ENCODE data around the gene WIPF3. TPM values are rescaled to one million over a fixed set of nuclear protein-coding genes. Genes with fewer than 3 reads are reported as not detected.

WIPF3 gene
- total RNA-seq = not detected

GRCh38 chr7:29806208-29806994, at the start of gene WIPF3:
Gene WIPF3 (plus strand): TSS chr7:29806508. CDS start chr7:29834725, 28,217 bp downstream.
- no peak for DNase-seq

DNA sequence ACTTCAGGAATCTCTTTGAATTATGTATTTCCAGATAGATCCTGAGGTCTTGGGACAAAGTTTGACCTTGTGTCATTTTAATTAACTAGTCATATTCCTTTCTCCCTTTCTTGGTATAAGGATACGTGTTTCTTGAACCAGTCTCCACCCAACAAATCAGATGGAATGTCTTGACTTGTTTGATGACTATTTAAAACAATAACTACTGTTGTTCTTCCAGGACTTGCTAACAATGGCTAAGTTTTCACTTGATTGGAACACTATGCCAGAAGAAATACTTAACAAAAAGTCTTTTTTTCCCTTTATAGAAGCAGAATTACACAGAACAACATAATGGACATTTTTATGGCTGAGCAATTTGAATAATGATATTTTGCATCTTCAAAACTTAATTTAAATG, 43.0 kb upstream of the WIPF3 start:
- no peak for DNase-seq

DNA sequence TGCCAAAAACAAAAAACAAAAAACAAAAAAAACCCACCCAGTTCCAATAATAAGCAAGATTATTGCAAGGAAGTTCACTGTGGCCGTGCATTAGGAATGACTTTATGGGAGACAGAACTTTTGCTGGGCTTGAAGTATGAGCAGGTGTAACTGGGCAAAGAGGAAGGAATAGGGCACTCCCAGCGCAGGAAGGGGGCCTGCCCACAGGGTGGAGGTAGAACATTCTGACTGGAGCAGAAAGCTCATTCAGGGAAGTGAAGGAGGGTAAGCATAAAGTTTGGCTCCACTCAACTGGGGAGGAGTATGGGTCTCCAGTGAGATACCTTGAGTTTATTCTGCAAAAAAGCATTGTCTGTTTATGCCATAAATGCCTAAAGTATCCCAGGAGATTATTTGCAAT, 42.1 kb upstream of the WIPF3 start:
- DNase-seq = no peak

DNA sequence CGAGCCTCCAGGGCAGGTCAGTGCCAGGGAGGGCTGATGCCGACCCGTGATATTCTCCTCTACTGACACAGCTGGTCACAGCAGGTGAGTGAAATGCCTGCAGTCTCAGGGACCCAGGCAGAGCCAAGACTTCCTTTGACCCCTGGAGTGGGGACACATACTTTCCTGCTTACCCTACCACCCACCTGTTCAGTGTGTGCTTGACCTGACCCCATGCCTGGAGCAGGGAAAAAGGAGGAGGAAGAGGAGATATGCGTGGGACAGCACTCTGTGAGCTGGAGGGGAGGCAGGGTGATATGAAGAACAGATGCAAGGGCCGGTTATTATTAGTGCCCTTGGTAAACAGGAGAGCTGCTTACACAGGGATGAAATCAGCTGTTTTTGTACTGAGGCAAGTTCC, 40.8 kb upstream of the WIPF3 start:
- DNase-seq = no peak

DNA sequence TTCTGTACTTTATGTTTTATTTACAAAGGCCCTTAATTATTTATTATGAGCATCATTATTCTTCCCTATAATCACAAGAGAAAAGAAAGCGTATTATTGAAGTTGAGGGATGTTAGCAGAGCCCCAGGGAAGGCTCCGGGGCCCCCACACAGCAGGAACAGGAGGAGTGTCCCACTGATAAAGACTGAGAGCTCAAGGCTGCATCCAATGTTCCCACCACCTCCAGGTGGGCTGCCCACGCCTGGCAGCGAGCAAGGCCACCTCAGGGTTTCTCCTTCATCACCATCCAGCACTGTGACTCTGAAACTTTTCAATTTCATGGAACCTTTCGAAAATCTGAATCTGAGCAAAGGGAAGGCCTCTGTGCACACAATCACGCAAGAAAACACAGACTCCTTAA, 35.9 kb upstream of the WIPF3 start:
- no peak for DNase-seq

- no peak for DNase-seq
These were observed 35.1 kb upstream of the WIPF3 start for GRCh38 chr7:29771081-29771816.

- no peak for DNase-seq
These were observed 27.3 kb upstream of the WIPF3 start for GRCh38 chr7:29779017-29779416.

DNA sequence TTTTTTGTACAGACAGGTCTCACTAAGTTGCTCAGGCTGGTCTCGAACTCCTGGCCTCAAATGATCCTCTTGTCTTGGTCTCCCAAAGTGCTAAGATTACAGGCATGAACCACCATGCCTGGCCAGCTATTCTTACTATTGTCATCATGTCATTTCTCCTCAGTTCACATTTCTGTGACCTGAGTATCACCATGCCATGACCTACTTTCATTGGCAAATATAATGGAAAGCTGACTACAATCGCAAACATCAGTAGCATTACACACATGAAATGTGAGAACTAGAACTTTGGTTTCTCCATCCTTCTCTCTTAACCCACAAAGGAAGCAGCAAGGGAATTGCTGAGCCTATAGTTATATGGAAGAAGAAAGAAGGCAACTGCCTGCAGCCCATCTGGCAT, 26.0 kb upstream of the WIPF3 start:
- no peak for DNase-seq

- no peak for DNase-seq
These were observed 22.6 kb upstream of the WIPF3 start for GRCh38 chr7:29783671-29784070.

DNA sequence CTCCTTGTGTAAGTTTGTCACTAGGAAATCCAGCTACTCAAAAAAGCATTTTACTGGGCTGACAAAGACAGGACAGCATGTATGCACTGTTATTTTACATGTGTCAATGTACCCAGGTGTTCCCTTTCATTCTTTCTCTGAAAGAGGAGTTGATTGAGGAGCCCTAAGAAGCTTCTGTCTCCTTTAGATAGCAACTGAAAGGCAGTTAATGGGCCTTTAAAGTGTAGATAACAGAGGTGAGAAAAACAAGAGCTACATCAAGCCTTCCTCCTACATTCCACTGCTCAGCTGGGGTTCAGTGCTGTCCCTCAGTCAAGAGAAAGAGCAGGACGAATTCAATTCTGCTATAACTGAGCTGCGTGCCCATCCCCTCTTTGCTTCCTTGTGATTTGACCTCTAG, 12.8 kb upstream of the WIPF3 start:
- no peak for DNase-seq

DNA sequence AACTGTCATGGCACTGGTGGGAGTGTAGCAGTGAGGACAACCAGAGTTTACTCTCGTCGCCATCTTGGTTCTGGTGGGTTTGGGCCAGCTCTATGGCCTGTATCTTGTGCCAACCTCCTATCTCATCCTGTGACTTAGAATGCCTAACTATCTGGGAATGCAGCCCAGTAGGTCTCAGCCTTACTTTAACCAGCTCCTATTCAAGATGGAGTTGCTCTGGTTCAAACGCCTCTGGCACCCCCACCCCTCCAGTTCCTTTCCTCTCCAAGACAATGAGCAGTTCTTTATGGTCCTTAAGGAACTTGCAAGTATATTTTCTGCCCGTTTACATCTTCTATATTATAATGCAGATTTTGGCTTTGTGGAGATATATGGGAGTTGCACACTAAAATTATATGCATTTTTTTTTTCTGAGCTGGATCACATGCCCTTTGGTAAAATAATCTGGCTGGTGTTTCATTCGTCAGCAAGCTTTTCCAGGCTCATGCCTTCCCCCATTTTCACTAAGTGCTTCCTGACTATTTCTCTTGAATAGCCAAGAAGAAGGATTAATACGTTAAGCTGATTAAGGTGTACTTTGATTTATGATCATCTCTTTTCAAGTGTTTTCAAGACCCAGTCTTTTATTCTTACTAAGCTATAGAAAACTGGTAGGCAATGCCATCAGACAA, 11.2 kb upstream of the WIPF3 start:
- no peak for DNase-seq

DNA sequence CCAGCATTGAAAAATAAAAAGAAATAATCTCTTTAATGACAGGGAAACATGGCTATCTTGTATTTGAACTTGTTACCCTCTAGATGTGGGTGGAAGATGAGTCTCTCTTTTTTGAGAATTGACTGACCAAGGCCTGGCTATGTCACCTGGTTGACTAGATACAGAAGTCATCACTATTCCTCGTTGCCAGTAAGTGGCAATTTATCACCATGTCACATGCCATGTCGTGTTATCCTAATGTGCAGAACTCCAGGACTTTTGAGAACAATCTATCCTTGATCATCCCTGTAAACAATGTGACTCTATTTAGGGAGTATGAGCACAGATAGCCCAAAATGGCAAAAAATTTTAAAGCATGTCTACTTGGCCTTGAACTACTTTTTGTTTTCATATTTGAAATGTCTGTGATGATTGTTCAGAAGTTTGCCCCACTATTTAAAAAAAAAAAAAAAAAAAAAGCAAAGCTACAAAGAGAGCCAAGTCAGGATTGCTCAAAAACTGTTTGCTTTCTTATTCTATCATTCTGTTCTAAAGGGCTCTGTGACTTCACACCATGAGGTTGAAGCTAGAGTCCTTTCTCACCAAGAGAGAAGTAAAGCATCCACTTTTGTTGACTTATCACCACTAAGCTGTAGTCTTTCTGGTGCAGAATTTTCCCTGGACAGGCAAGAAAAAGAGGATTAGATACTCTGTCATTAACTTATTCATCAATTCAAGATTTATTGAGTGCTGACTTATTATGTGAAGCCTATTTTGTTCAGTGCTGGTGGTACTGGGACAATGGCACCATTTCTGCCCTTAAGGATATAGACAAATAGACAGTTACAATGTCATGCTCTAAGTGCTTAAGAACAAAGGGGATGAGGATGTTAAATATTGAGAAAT, 10.4 kb upstream of the WIPF3 start:
- no peak for DNase-seq

GRCh38 chr7:29797112-29797944, 9.0 kb upstream of the WIPF3 start:
- no peak for DNase-seq

DNA sequence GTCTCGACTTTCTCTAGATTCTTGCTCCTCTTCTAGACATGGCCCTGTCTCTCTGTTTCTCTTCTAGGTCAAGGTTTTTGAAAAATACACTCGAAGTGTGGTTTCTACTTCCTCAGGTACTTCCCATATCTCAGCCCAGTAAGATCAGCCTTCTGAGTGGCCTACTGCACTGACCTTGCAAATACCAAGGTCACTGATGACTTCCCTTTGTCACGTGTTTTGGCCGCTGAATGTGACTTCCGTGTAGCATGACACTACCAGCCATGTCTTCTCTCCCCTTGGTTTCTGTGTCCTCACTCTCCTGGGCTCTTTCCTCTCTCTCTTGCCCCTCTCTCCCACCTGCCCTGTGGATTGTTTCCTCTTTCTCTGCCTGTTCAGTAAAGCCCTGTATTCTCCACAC, 7.9 kb upstream of the WIPF3 start:
- no peak for DNase-seq

- no peak for DNase-seq
These were observed 4.4 kb upstream of the WIPF3 start for GRCh38 chr7:29801929-29802328.

GRCh38 chr7:29805031-29805430, 1.3 kb upstream of the WIPF3 start:
- no peak for DNase-seq

DNA sequence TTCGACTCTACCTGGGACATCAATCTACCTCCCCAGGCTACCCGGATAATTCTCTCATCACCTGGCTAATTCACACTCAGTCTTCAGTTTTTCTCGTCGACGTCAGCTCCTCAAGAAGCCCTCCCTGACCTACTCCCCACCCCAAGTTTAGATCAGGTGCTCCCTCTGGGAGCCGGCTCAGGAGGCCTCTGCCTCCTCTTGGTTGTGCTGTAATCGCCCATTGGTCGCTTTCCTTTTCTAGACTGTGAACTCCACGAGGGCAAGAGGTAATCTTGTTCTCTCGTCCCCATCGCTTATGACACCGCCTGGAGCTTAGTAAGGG, 461 bp upstream of the WIPF3 start:
- DNase-seq = no peak

GRCh38 chr7:29806995-29807841, 910 bp downstream of the WIPF3 start:
- no peak for DNase-seq

- DNase-seq = no peak
These were observed 1.9 kb downstream of the WIPF3 start for GRCh38 chr7:29808075-29808801.

DNA sequence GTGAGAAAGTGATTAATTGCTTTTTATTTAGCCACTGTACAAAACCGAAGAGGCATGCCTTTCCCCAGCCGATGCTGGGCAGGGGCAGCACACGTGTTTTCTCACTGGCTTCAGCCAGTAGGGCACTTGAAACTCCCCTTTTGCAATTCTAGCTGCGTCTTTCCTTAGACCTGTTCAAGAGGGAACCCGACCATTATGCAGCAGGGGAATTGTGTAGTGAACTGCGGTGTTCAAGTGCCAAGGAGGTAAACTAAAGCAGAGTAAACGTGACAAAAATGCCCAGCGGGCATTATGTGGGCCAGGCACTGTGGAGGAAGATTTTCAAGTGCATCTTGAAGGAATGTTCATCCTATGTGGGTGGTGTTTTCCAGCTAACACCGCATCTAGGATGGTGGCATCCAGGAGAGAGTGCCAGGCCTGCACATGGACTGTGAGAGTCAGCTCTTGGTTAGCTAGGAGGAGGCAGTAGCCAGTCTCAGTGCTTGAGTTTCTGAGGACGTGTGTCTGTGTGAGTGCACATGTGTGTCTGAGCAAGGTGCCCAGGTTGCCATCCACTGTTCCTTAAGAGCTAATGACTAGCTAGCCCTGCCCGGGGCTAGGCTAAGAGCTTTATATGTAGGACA, 3.3 kb downstream of the WIPF3 start:
- no peak for DNase-seq
